Lung (tissue), 12 donors: ENCODE measurements around the gene MATK. TPM values are rescaled to one million over a fixed set of nuclear protein-coding genes. Genes with fewer than 3 reads are reported as not detected.
"Not testable (repeated sequence)": the region's sequence is repeated elsewhere in the genome, so short reads cannot be mapped to it uniquely, and the experiment has no call there.

Source experiments
- ATAC-seq: fragments of 200-7000 bp; cut with Tn5 transposase; one replicate; pipeline ENCODE4 v1.9.1; 2020; ENCODE audit warnings: moderate number of reproducible peaks; ENCODE audit not compliant: insufficient read depth, low FRiP score
- DNase-seq, 3 donors: peaks; one replicate each; pipeline ENCODE4 v3.0.0-alpha.2; 2013 to 2017
- H3K27ac ChIP-seq, 2 donors: one replicate each; pipeline ENCODE4 v1.5.1; 2013; ENCODE audit warnings: mild to moderate bottlenecking in 2 of 2, moderate library complexity in 2 of 2, control low read depth in 1 of 2, inconsistent platforms in 1 of 2, low read depth in 1 of 2, low read length in 1 of 2
- H3K27me3 ChIP-seq, 3 donors: one replicate each; pipeline ENCODE4 v1.5.1; 2013; ENCODE audit warnings: low read length in 2 of 3; ENCODE audit not compliant: control insufficient read depth in 3 of 3, insufficient read depth in 3 of 3
- H3K36me3 ChIP-seq, 4 donors: one replicate each; pipeline ENCODE4 v1.5.1; 2013; ENCODE audit warnings: low read length in 4 of 4, mild to moderate bottlenecking in 1 of 4, moderate library complexity in 1 of 4; ENCODE audit not compliant: control insufficient read depth in 4 of 4, insufficient read depth in 4 of 4
- H3K4me1 ChIP-seq, 5 donors: one replicate each; pipeline ENCODE4 v1.5.1; 2013; ENCODE audit warnings: low read length in 5 of 5, mild to moderate bottlenecking in 2 of 5, moderate library complexity in 1 of 5; ENCODE audit not compliant: control insufficient read depth in 5 of 5, insufficient read depth in 5 of 5
- H3K4me3 ChIP-seq: one replicate; pipeline ENCODE4 v1.5.1; 2013; ENCODE audit warnings: mild to moderate bottlenecking, control low read depth, moderate library complexity
- H3K9ac ChIP-seq, 2 donors: one replicate each; pipeline ENCODE4 v1.5.1; 2013; ENCODE audit warnings: low read length in 2 of 2, control low read depth in 1 of 2; ENCODE audit not compliant: insufficient read depth in 1 of 2
- H3K9me3 ChIP-seq, 4 donors: one replicate each; pipeline ENCODE4 v1.5.1; 2013; ENCODE audit warnings: low read length in 3 of 4, mild to moderate bottlenecking in 1 of 4, moderate library complexity in 1 of 4; ENCODE audit not compliant: control insufficient read depth in 4 of 4, insufficient read depth in 3 of 4
- WGBS, 2 donors: extraction: QIAGEN DNeasy Blood & Tissue Kit; methylation state at CpG; one replicate each; pipeline ENCODE4 v1.1.7; 2013; 5-methylcytosine and 5-hydroxymethylcytosine counted together
- polyA plus RNA-seq, 2 donors: library from polyadenylated mRNA; stranded (reverse); fragments of 200-250 nt; gene quantifications; one replicate each; pipeline ENCODE4 v1.2.1, GENCODE V29; 2013
- total RNA-seq, 2 donors: library from RNA; depleted of rRNA in 1 of 2; stranded (reverse); fragments of >200 nt in 1 of 2; gene quantifications; one replicate each; pipeline ENCODE4 v1.2.1, GENCODE V29; 2014 to 2021
- TF ChIP-seq, protein P1 (sequence below): IDR thresholded peaks from 2 replicates; pipeline ENCODE4 v1.5.1; 2012; ENCODE audit warnings: mild to moderate bottlenecking; ENCODE audit errors: control extremely low read depth, extremely low read depth
- donor health status: control.
- donor health status: control.
- donor health status: Bipolar disorder and iron deficiency.
- donor health status: healthy.
- donor health status: DM: yes; HTN: yes; CAD: no.

The MATK gene
- total and polyA plus RNA-seq, 4 donors: 3.8 to 20.0 (median 6.3) TPM

- ATAC-seq (no peak), DNase-seq (peak in 1 of 3 donors; percentile 22)
- H3K27ac ChIP-seq: peak overlapping the region in 1 of 2 donors; percentile 78
- no peaks in the 10 kb centered on the region for H3K36me3 ChIP-seq
- TF ChIP-seq, protein P1, sequence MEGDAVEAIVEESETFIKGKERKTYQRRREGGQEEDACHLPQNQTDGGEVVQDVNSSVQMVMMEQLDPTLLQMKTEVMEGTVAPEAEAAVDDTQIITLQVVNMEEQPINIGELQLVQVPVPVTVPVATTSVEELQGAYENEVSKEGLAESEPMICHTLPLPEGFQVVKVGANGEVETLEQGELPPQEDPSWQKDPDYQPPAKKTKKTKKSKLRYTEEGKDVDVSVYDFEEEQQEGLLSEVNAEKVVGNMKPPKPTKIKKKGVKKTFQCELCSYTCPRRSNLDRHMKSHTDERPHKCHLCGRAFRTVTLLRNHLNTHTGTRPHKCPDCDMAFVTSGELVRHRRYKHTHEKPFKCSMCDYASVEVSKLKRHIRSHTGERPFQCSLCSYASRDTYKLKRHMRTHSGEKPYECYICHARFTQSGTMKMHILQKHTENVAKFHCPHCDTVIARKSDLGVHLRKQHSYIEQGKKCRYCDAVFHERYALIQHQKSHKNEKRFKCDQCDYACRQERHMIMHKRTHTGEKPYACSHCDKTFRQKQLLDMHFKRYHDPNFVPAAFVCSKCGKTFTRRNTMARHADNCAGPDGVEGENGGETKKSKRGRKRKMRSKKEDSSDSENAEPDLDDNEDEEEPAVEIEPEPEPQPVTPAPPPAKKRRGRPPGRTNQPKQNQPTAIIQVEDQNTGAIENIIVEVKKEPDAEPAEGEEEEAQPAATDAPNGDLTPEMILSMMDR: no peak
- 17 to 23% methylated on average over 11 of the region's 11 CpGs for WGBS, 2 donors
- peaks cover 0 to 2% (median 0%) of the 10 kb centered on the region in 4 donors for H3K9me3 ChIP-seq
- H3K4me3 ChIP-seq: no peak overlapping the region
- H3K27me3 ChIP-seq: no peaks in the 10 kb centered on the region
- peaks cover 0 to 10% (median 0%) of the 10 kb centered on the region in 5 donors for H3K4me1 ChIP-seq
- no peak overlapping the region for H3K9ac ChIP-seq
Observed at GRCh38 chr19:3818466-3818865, 32.3 kb upstream of the MATK start.

- TF ChIP-seq, protein P1: no peak
- H3K36me3 ChIP-seq: no peaks in the 10 kb centered on the region
- peaks cover 0 to 2% (median 0%) of the 10 kb centered on the region in 4 donors for H3K9me3 ChIP-seq
- H3K4me1 ChIP-seq: peaks cover 0 to 15% (median 0%) of the 10 kb centered on the region in 5 donors
- WGBS, 2 donors: 87 to 95% methylated on average over 8 of the region's 8 CpGs
- DNase-seq: no peak
- peak overlapping the region in 1 of 2 donors; percentile 78 for H3K27ac ChIP-seq
- no peak overlapping the region for H3K9ac ChIP-seq
- no peak overlapping the region for H3K4me3 ChIP-seq
- ATAC-seq: no peak
- H3K27me3 ChIP-seq: no peaks in the 10 kb centered on the region
Observed at GRCh38 chr19:3817761-3818160, 31.6 kb upstream of the MATK start.

GRCh38 chr19:3816566-3817218 lies 30.5 kb upstream of the MATK start:
- H3K4me3 ChIP-seq: no peak overlapping the region
- DNase-seq (no peak), ATAC-seq (no peak)
- peaks cover 0 to 15% (median 0%) of the 10 kb centered on the region in 5 donors for H3K4me1 ChIP-seq
- no peak overlapping the region for H3K9ac ChIP-seq
- no peaks in the 10 kb centered on the region for H3K27me3 ChIP-seq
- TF ChIP-seq, protein P1: no peak
- no peaks in the 10 kb centered on the region for H3K36me3 ChIP-seq
- peaks cover 0 to 2% (median 0%) of the 10 kb centered on the region in 4 donors for H3K9me3 ChIP-seq
- 91% methylated on average over 45 of the region's 45 CpGs for WGBS, 2 donors
- no peak overlapping the region for H3K27ac ChIP-seq

- 94 to 97% methylated on average over 9 of the region's 9 CpGs for WGBS, 2 donors
- not testable (repeated sequence) for H3K9me3 ChIP-seq
Observed at GRCh38 chr19:3816148-3816547, 30.0 kb upstream of the MATK start.

More at GRCh38 chr19:3816148-3816547, 30.0 kb upstream of the MATK start:
- H3K27me3 ChIP-seq, H3K4me3 ChIP-seq, H3K27ac ChIP-seq, H3K36me3 ChIP-seq, H3K9ac ChIP-seq, DNase-seq, ATAC-seq: not testable (repeated sequence)
- peaks cover 0 to 15% (median 0%) of the 10 kb centered on the region in 5 donors for H3K4me1 ChIP-seq
